DMS153 (cell line): ENCODE data around the gene SNX19.
A peak's percentile ranks its signal among the peaks of the same experiment; 100 is the strongest.

ENCODE experiments used
- DNase-seq: peaks from one replicate; lab custom pipeline; 2025; lab: John Stamatoyannopoulos, UW

Gene SNX19

DNA sequence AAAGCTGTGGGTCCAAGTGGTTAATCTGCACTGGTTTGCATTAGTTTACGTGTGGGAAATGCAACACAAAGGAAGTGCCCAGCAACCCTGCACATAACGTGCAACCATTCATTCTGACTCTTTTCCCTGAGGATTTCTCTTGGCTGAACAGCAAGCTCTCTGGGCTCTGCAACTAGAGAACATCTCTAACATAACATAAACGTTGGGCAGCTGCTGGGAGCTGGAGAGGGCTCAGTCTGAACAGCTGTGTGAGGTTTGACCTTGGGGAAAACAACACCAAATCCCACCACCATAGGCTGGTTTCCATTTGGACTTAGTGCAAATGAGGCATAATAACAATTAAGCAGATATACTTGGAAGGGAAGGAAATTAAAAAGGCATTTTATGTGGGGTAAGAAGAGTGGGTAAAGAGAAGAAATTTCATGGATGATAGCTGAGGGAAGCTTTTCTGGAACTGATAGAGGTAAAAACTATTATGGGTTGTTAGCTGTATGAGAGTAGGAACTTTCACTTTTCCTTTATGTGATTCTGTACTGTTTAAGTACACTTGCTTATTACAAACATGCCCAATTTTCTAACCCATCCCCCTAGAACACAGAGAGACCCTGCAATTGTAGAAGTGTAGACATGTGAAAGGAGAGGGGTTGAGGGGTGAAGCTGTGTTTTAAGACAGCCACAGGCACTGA lies 76.2 kb downstream of the SNX19 start:
- peak; percentile 13 for DNase-seq

- no peak for DNase-seq
These were observed 79.1 kb downstream of the SNX19 start for GRCh38 chr11:130837194-130837593.

GRCh38 chr11:130834886-130835285 lies 81.4 kb downstream of the SNX19 start:
- no peak for DNase-seq

- DNase-seq = no peak
These were observed 83.5 kb downstream of the SNX19 start for GRCh38 chr11:130832566-130833425.

GRCh38 chr11:130831976-130832375 lies 84.3 kb downstream of the SNX19 start:
- DNase-seq = no peak

DNA sequence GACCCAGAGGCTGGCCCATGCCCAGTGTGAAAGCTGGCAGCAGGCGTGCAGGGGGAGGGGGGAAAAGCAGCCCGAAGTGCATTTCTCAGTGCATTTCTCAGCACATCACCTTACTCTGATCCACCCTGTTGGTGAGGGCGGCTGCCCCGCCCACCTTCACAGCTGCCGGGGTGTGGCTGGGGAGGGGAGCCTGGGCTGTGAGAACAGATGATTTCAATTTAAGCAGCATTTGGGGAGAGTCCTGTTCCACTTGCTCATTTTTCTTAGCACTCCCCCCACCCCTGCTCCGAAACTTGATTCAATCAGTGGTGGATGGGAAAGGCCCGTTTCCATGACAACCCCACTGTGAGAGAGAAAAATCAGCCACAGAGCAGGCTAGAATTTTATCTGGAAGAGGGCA lies 84.8 kb downstream of the SNX19 start:
- DNase-seq = no peak

- no peak for DNase-seq
These were observed 85.7 kb downstream of the SNX19 start for GRCh38 chr11:130830566-130830965.

DNA sequence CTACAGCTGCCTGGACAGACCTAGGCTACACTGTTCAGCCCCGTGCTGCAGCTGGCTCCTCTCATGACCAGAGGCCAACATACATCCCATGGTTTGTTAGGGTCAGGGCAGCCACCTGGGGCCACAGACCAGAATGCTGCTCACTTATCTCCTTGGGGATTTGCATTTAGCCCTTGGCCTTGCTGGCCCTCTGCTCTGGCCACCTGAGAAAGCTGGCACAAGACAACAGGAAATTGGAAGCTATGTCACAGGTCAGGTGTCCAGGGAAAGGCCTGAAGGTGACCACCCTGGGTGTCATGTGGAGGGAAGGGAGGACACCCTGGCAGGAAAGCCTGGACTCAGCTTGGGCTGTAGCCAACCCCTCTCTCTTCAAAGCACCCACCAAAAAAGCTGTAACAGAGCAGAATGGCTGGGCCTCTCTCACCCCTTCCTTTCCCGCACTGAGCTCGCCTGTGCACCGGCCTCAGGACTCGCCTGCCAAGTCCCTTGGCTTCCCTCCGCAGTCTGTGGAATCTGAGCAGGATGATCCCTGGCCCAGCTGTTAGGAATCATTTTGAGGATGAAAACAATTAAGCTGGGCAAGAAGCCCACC lies 86.3 kb downstream of the SNX19 start:
- DNase-seq = no peak

GRCh38 chr11:130828741-130829140 lies 87.5 kb downstream of the SNX19 start:
- no peak for DNase-seq

- DNase-seq = no peak
These were observed 88.6 kb downstream of the SNX19 start for GRCh38 chr11:130827451-130828377.

- no peak for DNase-seq
These were observed 89.7 kb downstream of the SNX19 start for GRCh38 chr11:130826572-130826971.

GRCh38 chr11:130825983-130826382 lies 90.3 kb downstream of the SNX19 start:
- no peak for DNase-seq

DNA sequence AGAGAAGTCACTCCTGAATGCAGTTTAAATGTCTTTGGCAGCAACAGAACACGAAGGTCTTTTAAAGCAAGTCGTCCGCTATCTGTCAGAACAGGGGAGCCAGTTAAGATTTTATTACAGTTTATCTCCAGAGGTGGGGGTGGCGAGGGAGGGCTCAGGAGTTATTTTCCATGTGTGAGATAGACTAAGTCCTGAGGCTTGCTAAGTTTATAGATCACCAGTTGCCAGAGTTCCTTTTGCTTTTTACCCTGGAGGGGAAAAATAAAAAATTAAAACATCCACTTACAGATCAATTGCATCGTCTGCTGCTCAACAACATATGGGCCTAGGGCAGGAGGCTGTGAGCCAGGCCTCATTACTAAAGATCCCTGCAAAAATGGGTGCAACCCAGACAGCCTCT lies 90.7 kb downstream of the SNX19 start:
- DNase-seq = no peak
